GM19238 (cell line): ENCODE results near the gene CAMKK1.
A peak's percentile ranks its signal among the peaks of the same experiment; 100 is the strongest.

Source experiments
- DNase-seq: peaks from one replicate; pipeline ENCODE4 v3.0.0; 2011; ENCODE audit warnings: low spot score; ENCODE audit not compliant: insufficient read length

Gene CAMKK1

GRCh38 chr17:3896968-3897235 lies 4.0 kb upstream of the CAMKK1 start:
- no peak for DNase-seq

GRCh38 chr17:3896108-3896967 lies 3.5 kb upstream of the CAMKK1 start:
- no peak for DNase-seq

GRCh38 chr17:3895354-3895753 lies 2.5 kb upstream of the CAMKK1 start:
- no peak for DNase-seq

GRCh38 chr17:3894911-3895343 lies 2.1 kb upstream of the CAMKK1 start:
- DNase-seq = no peak

GRCh38 chr17:3894188-3894587 lies 1.3 kb upstream of the CAMKK1 start:
- DNase-seq = no peak

GRCh38 chr17:3893720-3894116 lies 865 bp upstream of the CAMKK1 start:
- DNase-seq = no peak

GRCh38 chr17:3892095-3892998 lies 506 bp downstream of the CAMKK1 start:
- DNase-seq = peak; percentile 52

- DNase-seq = no peak
Observed at GRCh38 chr17:3891626-3892094, 1.2 kb downstream of the CAMKK1 start.

GRCh38 chr17:3890878-3891219 lies 2.0 kb downstream of the CAMKK1 start:
- no peak for DNase-seq

- DNase-seq = no peak
Observed at GRCh38 chr17:3890082-3890877, 2.6 kb downstream of the CAMKK1 start.

GRCh38 chr17:3889325-3890012 lies 3.4 kb downstream of the CAMKK1 start:
- DNase-seq = no peak

- DNase-seq = no peak
Observed at GRCh38 chr17:3888343-3889171, 4.3 kb downstream of the CAMKK1 start.

GRCh38 chr17:3887804-3888203 lies 5.0 kb downstream of the CAMKK1 start:
- no peak for DNase-seq

- no peak for DNase-seq
Observed at GRCh38 chr17:3887394-3887793, 5.5 kb downstream of the CAMKK1 start.

- no peak for DNase-seq
Observed at GRCh38 chr17:3886776-3887175, 6.1 kb downstream of the CAMKK1 start.

GRCh38 chr17:3885970-3886369 lies 6.9 kb downstream of the CAMKK1 start:
- DNase-seq = no peak

- no peak for DNase-seq
Observed at GRCh38 chr17:3885271-3885670, 7.6 kb downstream of the CAMKK1 start.

GRCh38 chr17:3884188-3884587 lies 8.7 kb downstream of the CAMKK1 start:
- no peak for DNase-seq

GRCh38 chr17:3882276-3882675 lies 10.6 kb downstream of the CAMKK1 start:
- no peak for DNase-seq

- DNase-seq = no peak
Observed at GRCh38 chr17:3880983-3881382, 11.9 kb downstream of the CAMKK1 start.
